SIG-M5 treated with dmso at 0.1 percent for 504 hours (cell line): ENCODE results near the gene PALLD.

Experiments used
- DNase-seq: peaks from one replicate; lab custom pipeline; 2025; ENCODE audit not compliant: unreplicated experiment; lab: John Stamatoyannopoulos, UW

The PALLD gene

DNA sequence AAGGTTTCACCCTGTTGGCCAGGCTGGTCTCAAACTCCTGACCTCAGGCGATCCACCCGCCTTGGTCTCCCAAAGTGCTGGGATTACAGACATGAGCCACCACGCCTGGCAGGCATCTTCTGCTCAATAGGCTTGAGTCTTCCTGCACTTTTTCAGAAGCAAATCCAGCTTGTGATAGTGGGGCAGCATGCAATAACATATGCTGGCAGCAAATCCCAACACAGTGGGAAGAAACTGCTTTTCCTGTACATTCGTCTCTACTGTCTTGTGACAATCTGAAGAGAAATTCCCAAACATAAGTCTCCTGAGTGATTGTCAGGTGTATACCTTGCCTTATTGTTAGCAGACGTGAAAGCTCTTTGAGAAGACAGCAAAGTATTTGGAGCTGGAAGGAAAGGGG is 145.7 kb downstream of the PALLD start:
- DNase-seq = no peak

DNA sequence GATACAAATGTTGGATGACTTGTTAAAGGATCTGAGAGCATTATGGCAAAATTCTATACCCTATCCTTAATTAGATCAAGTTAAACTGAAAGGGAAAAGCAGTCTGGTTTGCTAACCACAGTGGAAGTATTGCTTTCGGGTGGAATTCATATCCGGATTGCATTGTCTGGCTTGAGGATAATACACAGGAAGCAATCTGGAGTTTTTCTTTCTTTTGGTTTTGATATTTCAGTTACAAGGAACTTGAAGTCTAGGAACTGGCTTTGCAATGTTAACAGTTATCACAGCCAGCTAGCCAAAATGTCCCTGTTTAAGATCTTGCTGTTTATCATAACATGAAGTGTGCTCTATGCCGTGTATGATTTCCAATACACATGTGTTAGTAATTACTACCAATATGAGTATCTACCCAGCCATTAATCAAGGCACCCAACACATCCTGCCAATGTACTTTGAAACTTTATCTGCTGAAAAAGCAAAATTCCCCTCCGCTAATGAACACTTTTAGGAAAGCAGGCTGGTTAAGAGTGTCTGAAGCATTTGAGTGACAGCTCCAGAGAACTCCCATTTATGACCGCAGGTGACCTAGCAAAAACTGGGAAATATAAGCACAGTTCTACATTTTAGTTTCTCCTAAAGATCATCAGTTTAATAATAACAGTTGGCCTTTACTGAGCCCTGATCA is 146.4 kb downstream of the PALLD start:
- DNase-seq = no peak

DNA sequence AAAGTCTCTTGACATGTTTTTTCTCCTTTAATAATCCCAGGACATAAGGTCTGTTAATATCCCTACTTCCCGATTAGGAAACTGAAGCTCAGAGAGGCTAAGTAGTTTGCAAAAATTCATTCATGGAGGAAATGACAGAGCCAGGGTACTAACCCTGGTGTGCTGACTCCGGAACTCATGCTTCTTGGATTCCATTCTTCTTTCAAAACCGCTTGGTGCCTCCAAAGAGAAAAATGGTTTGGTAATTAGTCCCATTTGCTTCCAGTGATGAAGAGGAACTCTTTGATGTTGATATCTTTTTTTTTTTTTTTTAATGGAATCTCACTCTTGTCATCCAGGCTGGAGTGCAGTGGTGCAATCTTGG is 146.9 kb downstream of the PALLD start:
- DNase-seq = no peak

DNA sequence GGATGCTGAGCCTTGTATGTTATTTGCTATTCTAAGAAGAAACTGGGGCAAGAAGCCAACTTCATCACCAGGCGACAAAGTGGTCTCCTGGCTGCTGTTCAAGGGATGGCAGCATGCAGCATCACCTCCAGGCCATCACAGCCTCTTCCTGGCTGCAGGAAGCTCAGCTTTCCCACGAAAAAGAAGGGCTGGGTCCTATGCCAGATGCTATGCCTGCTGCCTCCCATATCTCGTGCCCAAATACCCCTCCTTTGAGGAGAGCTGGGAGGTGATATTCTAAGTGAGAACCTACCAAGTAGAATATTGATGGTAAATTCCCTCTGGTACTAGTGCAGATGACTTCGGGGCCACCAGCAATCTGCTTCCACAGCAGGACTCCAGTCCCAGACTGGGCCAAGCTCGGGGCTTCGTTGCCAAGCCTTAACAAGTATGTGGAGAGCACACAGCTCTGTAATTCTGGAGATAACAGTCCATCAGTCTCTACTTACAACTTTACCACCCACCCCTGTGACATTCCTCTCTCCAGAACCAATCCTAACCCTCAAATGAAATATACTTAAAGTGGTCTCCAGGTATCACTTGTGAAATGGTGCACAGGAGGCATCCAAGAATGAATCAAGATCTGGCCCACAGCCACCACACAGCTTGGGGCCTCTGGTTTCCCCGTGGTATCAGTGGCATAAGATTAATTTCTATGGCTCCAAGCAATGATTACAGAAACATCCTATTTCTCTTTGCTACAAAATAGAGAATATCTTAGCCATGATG is 149.3 kb downstream of the PALLD start:
- no peak for DNase-seq

DNA sequence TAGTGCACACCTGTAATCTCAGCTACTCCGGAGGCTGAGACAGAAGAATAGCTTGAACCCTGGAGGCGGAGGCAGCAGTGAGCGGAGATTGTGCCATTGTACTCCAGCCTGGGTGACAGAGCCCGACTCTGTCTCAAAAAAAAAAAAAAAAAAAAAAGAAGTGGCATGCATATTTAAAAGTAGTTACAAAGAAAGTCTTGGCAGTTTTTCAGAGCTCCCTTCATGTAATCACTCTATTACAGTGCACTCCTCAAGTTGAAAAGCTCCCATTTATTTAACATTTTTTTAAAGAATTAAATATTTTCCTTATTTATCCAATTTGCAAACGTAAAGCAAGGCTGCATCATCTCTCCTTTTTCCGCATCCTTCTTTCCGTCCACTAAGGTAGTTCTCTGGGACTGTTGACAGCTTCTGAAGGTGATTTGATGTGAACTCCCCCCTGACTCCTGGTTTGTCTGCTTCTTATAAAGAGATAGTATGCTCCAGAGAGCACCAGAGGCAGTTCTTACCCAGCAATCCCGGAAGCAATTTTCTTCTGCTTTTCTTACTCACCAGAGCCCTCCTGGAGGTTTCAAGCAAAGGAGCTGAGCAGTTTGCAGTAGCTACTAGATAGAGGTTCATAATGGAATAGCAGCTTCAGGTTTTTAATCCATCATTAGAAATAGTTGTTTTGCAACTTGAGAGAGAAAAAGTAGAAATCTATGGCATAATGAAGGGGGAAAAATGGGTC is 151.0 kb downstream of the PALLD start:
- DNase-seq = no peak

DNA sequence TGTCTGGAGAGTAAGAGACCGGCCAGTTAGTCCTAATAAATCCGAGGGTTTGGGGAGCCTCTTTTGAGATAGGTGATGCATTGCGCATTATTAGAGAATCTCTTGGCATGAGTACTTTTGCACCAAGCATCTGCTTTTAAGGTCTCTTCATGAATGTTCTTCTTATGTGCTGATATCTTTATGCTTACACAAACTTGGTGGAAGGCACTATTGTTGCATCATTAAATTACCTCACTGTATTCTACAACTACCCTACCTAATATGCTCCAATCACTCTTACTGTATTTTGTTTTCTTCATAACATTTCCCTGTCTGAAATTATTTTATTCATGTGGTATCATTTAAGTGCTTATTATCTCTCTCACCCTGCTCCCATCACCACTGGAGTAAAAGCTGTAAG is 151.6 kb downstream of the PALLD start:
- no peak for DNase-seq

DNA sequence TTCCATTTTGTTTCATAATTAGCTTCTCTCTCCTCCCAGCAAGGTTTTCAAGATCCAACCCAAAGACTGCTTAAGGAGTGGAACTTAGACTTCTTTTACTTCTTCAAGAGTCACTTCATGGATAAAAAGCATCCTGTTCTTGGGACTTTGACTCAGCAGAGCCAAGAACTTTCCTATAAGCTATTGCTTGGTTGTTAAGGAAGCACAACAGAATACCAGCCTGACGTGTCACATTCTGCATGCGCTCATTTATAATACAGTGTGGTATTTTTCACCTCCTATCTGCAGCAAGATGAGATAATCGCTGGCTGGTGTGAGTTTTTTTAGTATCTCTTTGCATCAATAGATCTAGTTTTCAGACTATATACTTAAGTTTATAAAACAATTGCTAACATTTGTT is 152.1 kb downstream of the PALLD start:
- no peak for DNase-seq

DNA sequence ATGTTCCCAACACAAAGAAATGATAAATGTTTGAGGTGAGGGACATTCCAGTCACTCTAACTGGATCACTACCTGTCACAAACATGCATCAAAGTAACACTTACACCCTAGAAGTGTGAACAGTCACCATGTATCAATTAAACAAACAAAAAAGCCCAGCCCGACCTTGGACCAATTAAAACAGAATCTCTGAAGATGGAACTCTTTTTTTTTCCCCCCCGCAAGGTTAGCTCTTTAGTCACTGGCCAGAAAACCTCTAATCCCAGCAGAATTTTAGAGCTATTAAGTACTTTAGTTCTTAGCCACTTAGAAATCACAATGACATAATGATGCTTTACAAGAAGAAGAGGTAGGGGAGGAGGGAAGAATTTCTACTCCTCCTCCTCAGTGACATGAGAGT is 154.5 kb downstream of the PALLD start:
- DNase-seq = no peak

DNA sequence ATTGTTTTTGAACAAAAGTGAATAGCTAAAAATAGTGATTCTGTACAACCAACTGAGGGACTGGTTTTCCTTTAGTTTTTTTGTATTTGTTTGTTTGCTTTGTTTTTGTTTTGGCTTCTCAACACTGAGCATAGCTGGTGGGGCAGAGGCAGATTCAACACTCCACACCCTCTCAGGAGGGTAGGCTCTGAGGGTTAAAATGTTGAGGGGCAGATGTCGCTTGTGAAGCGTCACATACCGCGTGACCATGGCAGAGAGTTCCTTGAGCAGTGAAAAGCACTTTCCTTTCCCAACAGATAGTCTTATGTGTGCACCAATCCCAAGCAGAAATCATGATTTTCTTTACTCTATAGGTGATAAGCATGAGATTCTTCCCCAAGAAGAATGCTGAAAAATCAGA is 155.0 kb downstream of the PALLD start:
- DNase-seq = no peak

DNA sequence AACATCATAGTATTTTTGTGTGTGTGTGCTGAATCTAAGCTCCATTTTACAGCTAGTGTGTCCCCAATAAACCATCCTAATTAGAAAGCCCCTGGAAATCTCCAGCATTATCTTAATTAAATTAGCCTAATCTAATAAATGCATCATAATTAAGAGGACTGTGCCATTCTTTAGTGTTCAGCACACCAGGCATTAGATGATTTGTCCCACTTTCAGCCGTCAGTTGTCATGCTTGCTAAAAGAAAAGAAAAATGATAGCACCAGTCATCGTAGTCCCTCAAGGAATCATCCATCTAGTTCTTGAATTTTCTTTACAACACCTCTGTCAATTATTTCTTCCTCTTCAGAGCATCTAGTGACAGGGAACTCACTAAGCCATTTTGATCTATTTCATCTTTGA is 155.9 kb downstream of the PALLD start:
- no peak for DNase-seq

DNA sequence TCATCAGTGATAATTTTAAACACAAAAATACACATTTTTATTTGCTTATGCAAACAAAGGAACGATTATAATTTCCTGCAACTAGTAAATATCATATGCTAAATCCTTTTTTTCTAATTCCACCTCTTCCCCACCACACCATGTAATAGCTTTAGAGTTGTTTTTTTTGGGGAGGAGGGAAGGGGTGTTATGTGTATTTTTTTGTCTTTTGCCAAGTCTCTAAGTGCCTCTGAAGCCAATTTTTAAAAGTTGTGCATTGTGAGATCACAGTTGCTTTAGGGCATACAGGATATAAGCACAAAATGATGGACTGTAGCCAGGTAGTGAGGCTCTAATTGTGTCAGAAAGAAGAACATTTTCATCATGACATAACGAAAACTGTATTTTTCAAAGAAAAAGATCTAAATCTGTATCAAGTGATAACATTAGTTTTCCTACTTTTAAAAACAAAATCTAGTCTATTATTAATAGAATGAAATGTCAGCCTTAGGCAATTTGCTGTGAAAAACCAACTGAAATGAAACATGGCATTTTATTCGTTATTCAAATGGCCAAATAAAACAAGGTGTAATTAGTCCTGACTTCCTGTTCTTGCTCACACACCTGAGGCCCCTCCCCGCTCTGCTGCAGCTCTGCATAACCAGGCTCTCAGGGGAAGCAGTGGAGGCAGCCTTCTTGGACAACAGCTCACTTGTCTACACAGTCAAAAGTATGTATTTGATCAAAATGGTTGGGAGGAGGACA is 157.4 kb downstream of the PALLD start:
- no peak for DNase-seq

DNA sequence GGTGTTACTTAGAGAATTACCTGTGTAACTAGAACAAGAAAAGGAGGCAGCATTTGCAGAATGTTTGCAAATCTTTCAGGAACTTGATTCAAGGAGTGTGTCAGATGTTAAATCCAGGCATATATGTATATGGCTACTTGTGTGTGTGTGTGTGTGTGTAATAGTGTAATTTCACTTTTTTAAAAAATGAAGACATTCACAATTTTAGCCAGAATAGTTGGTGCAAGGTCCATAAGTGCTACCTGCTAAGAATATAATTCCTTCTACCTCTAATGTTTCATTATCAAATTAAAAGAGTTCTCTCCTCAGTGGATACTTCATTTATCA is 158.0 kb downstream of the PALLD start:
- DNase-seq = no peak

DNA sequence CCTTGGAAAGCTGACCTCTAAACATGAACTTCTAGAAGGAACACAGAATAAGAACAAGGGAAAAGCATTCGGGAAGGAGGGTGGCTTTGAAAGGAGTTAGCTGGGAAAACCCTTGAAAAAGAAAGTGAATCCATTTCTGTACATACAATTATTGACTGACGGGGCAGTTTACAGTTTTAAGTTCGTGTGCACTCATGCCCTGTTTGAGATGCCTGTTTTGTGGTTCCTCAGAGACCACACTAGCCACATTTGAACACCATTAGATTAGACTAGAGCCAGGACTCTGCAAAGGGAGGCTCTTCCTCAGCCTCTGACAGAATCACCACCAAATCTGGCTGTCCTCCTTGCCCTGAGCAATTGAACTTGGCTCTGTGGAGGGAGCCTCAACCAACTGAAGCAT is 158.3 kb downstream of the PALLD start:
- DNase-seq = no peak

DNA sequence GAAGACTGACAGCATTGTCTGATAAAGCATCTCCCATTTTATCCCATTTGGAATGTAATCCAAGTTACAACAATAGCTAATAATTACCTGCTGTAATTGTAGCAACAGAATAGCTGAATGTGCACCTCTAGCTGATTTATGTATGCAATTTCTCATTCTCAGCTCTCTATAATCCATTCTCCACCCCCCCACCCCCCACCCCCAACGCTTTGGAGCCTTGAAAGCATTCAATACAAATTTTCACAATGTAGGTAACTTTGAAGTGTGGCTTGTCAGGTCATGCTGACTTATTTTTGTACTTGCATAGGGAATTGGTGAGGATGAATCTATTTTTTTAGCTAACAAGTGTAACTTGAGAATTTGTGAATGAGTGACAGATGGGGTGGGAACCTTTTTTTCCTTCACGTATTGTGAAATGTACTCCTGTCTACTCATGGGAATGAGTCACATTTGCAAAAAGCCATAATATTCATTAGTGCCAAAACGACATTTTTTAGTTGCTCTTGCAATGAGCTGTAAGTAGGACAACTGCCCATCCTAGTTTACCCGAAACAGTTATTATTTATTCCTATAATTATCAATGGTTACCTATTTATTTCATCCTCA is 159.3 kb downstream of the PALLD start:
- no peak for DNase-seq

DNA sequence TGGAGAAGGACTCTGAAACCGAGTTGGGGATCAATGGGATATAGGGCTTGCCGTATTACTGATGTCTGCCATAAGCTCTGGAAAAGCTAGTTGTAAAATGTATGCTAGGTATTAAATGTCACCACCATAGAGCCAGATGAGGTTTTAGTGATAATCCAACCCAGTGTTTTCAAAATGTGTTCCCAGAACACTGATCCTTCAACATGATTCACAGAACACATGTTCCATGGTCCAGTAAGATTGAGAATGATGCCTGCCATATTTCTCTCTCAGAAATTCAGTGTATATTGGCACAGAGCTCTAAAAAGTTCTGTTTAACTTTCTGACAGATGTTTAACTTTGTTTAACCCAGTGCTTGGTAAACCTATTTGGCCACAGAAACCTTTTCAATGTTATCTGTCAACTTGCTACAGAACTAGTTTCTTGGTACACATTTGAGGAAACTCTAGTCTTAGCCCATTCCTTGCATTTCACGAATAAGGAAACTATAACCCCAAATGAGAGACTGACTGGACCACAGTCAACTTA is 160.2 kb downstream of the PALLD start:
- DNase-seq = no peak

DNA sequence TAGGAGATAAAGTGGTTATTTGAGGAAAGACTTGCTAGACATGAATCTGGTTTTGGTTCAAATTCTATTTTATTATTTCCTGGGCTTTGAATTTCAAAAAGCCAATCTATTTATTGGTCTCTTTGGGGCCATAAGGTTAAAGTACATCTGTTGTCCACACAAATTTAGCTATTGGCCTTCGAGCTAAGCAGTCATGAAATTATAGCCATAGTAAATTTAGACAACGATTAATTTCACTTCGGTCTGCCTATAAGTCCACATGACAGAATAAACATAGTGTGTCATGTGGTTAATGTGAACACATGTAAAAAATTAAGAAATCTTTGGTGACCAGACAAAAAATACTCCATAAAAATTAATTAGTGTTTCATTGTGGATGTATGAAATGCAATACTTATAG is 161.9 kb downstream of the PALLD start:
- DNase-seq = no peak

DNA sequence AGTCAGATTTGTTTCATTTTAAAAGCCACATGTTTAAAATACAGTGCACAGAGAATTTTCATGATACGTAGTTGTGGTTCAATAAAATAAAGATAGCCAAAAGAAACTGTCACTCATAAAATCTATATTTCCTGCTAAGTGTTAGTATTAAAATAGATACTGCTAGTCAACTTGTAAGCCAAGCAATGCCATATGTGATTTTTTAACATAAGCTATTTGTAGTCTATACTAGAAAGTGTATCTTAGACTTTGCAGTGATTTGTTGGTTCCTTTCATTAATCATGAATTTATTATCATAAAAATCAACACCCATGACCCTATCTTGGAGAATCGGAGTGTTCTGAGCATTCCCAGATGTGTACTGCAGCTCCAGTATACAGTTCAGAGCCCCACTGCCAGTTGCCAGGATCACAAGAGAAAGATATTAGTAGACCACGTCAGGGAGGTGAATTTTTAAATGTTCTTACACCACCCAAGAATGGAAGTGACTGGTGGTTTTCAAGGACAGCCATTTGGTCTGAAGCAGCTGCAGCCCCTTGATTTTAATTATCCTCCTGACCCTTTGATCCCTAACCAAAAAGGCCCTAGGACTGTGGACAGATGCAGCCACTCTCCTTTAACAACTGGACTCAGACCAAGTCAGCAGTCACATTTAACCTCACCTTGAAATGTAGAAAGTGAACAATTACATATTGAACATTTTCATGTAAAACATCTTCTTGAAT is 163.1 kb downstream of the PALLD start:
- DNase-seq = no peak

DNA sequence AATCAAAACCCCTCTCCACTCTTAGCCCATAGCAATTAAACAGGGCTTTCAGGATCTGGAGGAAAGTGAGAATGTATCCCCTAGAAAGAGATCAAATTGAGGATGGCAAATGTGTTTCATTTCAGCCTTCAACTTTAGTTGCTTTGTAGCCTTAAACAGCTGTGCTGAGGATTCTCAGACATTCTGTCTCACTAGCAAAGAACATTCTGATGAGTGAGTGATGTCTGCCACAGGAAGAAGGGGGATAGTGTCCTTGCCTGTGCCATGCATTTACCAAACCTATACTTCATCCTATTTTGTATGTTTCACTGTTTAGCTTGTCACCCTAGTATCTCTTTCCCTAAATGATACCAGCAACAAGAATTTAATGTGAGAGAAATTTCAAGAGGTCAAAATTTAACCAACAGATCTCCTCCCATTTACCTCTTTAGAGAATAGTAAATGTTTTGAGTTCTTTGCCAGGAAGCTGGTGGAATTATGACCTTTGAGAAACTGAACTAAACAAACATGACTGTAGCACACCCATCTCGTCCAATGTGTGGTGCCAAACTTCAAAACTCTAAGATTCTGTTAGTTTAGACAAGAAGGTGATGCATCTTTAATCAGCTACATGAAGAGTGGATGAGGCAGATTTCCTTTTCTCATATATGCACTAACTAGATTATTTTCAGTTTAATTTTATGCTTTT is 165.6 kb downstream of the PALLD start:
- no peak for DNase-seq

DNA sequence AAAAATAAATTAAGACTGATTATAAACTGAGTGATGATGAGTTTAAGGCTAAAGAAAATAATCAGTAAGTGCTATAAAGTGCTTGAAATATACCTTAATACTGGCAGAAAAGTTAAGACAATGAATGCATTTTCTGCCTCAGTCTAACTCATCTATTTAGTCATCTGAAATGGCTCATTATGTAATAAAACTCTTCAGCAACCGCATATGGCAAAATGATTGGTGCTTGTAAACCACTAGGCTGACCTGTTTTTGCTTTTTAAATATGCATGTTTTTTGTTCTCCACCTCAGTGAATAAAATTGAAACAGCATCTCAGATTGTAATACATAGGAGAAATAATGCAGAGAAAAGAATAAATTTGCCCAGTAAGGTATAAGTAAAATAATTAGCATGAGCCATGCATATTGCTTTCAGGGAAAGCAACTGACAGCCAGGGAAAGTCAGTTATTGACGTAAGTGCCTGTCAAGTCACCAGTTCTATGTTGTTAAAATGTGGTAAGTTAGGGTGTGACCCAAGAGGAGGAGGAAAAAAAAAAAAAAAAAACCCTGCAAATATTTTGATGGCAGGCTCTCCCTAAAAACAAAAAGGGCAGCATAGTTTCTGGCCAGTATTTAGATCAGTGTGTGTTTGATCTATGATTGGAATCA is 167.5 kb downstream of the PALLD start:
- no peak for DNase-seq
